Thoracic aorta (tissue), 2 donors: ENCODE results near the gene TAF6. TPM values are rescaled to one million over a fixed set of nuclear protein-coding genes. Genes with fewer than 3 reads are reported as not detected.
A peak's percentile ranks its signal among the peaks of the same experiment; 100 is the strongest.

Source experiments
- ATAC-seq: fragments of 150-250 bp; one replicate; pipeline ENCODE4 v1.8.0; 2017; ENCODE audit warnings: low read depth; ENCODE audit not compliant: insufficient number of reproducible peaks, low FRiP score
- DNase-seq: peaks from one replicate; pipeline ENCODE4 v3.0.0-alpha.2; 2020; ENCODE audit warnings: low spot score
- H3K27ac ChIP-seq, 2 donors: fragments of 200-600 bp; sonication (generic); 1 replicate in 1 of 2; 2 replicates in 1 of 2; pipeline ENCODE4 v1.5.1; 2016; ENCODE audit warnings: mild to moderate bottlenecking in 2 of 2, moderate library complexity in 2 of 2
- H3K27me3 ChIP-seq: fragments of 200-600 bp; sonication (generic); replicated peaks from 2 replicates; pipeline ENCODE4 v1.6.0; 2016; ENCODE audit warnings: mild to moderate bottlenecking; ENCODE audit not compliant: insufficient read depth
- H3K36me3 ChIP-seq: fragments of 200-600 bp; sonication (generic); one replicate; pipeline ENCODE4 v1.5.1; 2016
- H3K4me1 ChIP-seq, 2 donors: fragments of 200-600 bp; sonication (generic); 1 replicate in 1 of 2; 2 replicates in 1 of 2; pipeline versions ENCODE4 v1.5.1 to v1.6.0; 2016; ENCODE audit warnings: low read depth in 2 of 2, mild to moderate bottlenecking in 1 of 2; ENCODE audit not compliant: control insufficient read depth in 1 of 2
- H3K4me3 ChIP-seq: fragments of 200-600 bp; sonication (generic); 2 replicates; pipeline ENCODE4 v1.5.1; 2016; ENCODE audit warnings: mild to moderate bottlenecking
- H3K9me3 ChIP-seq: fragments of 200-600 bp; sonication (generic); 2 replicates; pipeline ENCODE4 v1.5.1; 2016
- total RNA-seq, 2 donors: library from RNA; depleted of rRNA; stranded (reverse); fragments of >200 nt; gene quantifications; one replicate each; pipeline versions ENCODE4 v1.1.0 to v1.2.3, GENCODE V29; 2016
- TF ChIP-seq, protein P1 (sequence below): fragments of 200-600 bp; sonication (generic); IDR thresholded peaks from one replicate; pipeline ENCODE4 v1.5.1; 2019; ENCODE audit warnings: antibody characterized with exemption

The TAF6 gene
- total RNA-seq, 2 donors from 2014 or later = 48.0 to 72.8 TPM

DNA sequence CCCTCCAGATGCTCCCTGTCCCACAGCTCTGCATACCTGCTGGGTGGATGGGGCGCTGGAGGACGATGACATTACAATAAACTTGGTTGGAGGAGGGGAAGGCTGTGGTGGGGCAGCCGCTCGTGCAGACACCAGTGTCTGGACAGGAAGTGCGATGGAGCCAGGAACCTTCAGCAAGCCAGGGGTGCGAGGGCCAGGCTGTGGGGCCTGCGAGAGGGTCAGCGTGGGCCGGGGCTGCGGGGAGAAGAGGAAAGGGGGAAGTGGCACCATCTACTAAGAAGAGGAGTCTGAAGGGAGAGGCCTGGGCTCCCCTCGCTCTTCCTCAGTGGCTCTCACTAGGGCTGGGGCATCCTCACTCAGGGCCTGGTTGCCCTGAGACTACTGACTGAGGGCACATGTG lies 11.3 kb downstream of the TAF6 start:
- H3K36me3 ChIP-seq = peaks cover 66% of the 10 kb centered on the region
- ATAC-seq (no peak), DNase-seq (no peak)
- TF ChIP-seq, protein P1, sequence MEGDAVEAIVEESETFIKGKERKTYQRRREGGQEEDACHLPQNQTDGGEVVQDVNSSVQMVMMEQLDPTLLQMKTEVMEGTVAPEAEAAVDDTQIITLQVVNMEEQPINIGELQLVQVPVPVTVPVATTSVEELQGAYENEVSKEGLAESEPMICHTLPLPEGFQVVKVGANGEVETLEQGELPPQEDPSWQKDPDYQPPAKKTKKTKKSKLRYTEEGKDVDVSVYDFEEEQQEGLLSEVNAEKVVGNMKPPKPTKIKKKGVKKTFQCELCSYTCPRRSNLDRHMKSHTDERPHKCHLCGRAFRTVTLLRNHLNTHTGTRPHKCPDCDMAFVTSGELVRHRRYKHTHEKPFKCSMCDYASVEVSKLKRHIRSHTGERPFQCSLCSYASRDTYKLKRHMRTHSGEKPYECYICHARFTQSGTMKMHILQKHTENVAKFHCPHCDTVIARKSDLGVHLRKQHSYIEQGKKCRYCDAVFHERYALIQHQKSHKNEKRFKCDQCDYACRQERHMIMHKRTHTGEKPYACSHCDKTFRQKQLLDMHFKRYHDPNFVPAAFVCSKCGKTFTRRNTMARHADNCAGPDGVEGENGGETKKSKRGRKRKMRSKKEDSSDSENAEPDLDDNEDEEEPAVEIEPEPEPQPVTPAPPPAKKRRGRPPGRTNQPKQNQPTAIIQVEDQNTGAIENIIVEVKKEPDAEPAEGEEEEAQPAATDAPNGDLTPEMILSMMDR = no peak
- H3K27me3 ChIP-seq = no peaks in the 10 kb centered on the region
- no peaks in the 10 kb centered on the region for H3K9me3 ChIP-seq
- no peak overlapping the region for H3K4me3 ChIP-seq
- no peaks in the 10 kb centered on the region for H3K4me1 ChIP-seq
- no peak overlapping the region for H3K27ac ChIP-seq

DNA sequence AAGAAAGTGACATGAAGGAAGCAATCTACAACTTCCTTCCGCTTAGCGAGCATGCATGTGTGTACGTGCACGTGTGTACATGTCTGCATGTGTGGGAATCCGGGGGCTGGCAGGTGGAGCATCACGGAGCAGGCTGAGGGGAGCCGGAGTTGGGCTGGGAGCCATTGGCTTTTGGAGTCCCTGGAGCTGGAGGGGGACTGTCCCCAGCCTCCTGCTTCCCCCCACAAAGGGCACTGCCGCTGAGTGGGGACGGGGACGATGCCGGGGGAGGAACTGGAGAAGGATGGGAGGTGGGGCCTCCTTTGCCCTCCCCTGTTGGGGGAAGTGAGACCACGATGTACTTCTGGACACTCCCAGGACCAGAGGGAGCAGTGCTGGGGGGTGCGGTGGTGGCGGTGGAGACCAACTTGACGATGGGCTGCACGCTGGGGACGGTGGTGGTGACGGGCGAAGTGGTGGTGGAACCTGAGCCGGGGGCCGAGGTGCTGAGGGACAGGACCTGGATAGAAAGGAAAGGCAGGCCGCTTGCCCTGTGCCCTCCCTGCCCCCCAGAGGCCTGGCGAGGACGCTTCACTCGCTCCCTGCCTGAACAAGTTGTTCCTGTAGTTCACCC lies 11.9 kb downstream of the TAF6 start:
- TF ChIP-seq, protein P1 = no peak
- H3K36me3 ChIP-seq = peaks cover 64% of the 10 kb centered on the region
- H3K4me1 ChIP-seq = peaks cover 4 to 6% of the 10 kb centered on the region in 2 donors
- no peaks in the 10 kb centered on the region for H3K27me3 ChIP-seq
- no peak overlapping the region for H3K4me3 ChIP-seq
- H3K27ac ChIP-seq = no peak overlapping the region
- DNase-seq (no peak), ATAC-seq (no peak)
- no peaks in the 10 kb centered on the region for H3K9me3 ChIP-seq

DNA sequence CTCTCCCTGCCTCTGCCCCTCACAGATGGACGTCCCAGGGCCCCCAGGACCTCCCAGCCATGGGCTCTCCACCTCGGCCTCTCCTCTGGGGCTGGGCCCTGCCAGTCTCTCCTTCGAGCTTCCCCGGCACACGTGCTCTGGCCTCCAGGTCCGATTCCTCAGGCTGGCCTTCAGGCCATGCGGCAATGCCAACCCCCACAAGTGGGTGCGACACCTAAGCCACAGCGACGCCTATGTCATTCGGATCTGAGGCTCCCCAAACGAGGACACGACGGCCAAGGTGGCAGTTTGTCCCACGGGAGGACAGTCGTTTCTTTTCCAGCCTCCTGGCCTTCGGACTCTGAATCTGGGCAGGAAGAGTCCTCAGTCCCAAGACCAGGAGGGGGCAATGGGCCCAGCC lies 12.5 kb downstream of the TAF6 start:
- TF ChIP-seq, protein P1 = no peak
- peaks cover 58% of the 10 kb centered on the region for H3K36me3 ChIP-seq
- H3K9me3 ChIP-seq = no peaks in the 10 kb centered on the region
- DNase-seq (no peak), ATAC-seq (no peak)
- H3K27me3 ChIP-seq = no peaks in the 10 kb centered on the region
- no peak overlapping the region for H3K27ac ChIP-seq
- peaks cover 6 to 8% of the 10 kb centered on the region in 2 donors for H3K4me1 ChIP-seq
- H3K4me3 ChIP-seq = no peak overlapping the region

DNA sequence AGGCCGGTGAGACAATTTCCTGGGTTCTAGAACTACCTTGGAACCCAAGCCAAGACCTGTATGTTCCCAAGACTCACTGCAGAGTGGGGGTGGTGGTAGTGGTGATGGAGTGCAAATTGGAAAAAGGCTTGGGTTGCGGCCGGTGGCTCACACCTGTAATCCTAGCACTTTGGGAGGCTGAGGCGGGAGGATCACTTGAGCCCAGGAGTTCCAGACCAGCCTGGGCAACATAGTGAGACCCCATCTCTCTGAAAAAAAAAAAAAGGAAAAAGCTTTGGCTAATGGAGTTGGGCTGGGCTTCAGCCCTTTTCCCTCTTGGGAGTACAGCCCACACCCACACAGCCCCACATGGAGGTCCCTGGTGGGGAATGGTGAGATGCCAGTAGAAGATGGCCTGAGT lies 13.6 kb downstream of the TAF6 start:
- Histone ChIP-seq H3K4me3 (no peak overlapping the region), H3K27ac (no peak overlapping the region), H3K9me3 (no peaks in the 10 kb centered on the region), H3K4me1 (peaks cover 6 to 8% of the 10 kb centered on the region in 2 donors), H3K36me3 (peaks cover 47% of the 10 kb centered on the region), H3K27me3 (no peaks in the 10 kb centered on the region)
- TF ChIP-seq, protein P1 = no peak
- ATAC-seq (no peak), DNase-seq (no peak)

DNA sequence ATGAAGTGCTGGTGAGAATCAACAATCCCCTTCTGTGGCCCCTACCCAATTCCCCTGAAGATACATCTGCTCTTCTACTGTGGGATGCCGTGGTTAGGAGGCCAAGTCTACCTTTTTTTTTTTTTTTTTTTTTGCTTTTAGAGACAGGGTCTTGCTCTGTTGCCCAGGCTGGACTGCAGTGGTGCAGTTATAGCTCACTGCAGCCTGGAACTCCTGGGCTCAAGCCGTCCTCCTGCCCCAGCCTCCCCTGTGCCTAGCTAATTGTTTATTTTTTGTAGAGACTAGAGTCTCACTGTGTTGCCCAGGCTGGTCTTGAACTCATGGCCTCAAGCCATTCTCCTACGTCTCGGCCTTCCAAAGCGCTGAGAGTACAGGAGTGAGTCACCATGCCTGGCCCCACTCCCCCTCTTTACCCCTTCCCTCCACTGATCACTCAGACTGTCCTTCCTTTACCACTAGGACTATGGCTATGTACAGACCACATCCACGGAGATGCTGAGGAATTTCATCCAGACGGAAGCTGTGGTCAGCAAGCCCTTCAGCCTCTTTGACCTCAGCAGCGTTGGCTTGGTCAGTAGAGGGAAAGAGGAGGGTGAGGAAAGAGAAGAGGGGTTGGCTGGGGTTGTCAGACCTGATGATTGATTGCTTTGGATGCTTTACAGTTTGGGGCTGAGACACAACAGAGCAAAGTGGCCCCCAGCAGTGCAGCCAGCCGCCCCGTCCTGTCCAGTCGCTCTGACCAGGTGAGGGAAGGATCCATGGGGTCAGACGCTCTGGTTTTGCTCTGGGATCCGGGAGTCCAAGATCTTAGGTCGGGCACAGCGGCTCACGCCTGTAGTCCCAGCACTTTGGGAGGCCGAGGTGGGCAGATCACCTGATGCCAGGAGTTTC lies 16.0 kb downstream of the TAF6 start:
- no peak overlapping the region for H3K4me3 ChIP-seq
- H3K27ac ChIP-seq = peak overlapping the region in 1 of 2 donors; percentile 81
- H3K36me3 ChIP-seq = peaks cover 40% of the 10 kb centered on the region
- H3K27me3 ChIP-seq = no peaks in the 10 kb centered on the region
- TF ChIP-seq, protein P1 = no peak
- DNase-seq = no peak
- H3K4me1 ChIP-seq = peaks cover 12 to 20% of the 10 kb centered on the region in 2 donors
- H3K9me3 ChIP-seq = no peaks in the 10 kb centered on the region
- no peak for ATAC-seq
